ENCODE measurements around the gene SOHLH2.

The SOHLH2 gene

DNA sequence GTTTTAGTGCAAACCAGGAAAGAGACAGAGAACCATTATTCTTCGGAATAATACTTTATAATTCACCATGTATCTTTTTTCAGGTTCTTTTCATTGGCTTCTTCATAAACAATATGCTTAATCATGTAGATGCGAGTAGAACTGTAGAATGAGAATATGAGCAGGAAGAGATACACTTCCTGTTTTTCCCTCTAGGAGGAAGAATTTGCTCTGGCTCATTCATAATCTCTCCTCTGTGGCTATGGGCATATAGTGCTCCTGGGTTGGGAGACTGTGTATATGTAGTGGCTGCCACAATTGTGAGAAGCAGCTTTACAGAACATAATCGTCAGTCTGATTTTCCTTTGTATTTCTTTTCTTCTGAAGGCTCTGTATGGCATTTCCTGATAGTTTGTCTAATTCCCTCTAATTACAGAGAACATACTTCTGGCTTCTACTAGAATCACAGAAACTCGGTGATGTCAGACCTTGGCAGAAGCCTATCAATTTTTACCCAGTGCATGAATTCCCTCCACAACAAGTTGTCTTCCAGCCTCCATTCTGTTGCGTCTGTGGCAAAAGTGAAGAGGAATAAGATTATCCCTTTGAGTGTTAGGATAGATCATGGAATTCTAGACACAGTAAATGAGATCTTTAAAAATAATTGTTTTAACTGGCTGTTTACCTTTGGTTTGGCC is 80.3 kb downstream of the SOHLH2 start:
- in situ Hi-C loops (cut with MboI; ENCODE audit: low sequenced_read_pairs), result no loop called here

DNA sequence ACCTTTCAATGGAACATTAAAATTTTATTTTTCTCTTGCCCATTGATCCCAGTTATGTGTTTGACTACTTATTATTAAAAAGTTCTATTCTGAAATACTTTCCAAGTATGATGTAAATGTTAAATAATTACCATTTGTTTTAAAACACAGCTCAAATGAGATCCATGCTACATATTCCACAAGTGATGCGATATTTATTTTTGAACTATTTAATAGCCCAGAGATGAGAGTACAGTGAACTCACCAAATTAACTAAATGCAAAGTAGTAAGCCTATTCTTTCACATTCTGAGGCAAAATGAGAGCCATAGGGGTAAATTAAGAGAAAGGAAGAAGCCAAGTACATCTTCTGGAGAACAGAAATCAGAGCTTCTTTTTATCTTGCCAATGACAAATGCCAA is 82.0 kb downstream of the SOHLH2 start:
- in situ Hi-C loops (cut with MboI; ENCODE audit: low sequenced_read_pairs), result no loop called here

DNA sequence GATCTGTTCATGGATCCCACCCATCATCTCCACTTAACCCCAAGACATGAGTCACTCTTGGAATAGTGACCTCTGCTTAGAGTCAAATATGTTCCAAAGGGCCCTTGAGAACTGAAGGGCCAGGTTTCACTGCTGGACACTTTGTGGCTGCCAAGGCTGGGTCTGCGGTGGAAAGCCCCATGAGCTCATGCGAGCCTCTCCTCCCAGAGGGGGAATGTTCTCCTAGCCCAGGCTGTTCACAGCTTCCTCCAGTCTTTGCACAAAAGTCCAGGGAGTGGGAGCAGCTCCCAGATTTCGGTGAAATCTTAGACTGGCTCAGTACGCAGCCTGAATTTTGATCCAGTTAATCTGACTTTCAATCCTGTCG is 82.4 kb downstream of the SOHLH2 start:
- in situ Hi-C loops (cut with MboI; ENCODE audit: low sequenced_read_pairs), result no loop called here

DNA sequence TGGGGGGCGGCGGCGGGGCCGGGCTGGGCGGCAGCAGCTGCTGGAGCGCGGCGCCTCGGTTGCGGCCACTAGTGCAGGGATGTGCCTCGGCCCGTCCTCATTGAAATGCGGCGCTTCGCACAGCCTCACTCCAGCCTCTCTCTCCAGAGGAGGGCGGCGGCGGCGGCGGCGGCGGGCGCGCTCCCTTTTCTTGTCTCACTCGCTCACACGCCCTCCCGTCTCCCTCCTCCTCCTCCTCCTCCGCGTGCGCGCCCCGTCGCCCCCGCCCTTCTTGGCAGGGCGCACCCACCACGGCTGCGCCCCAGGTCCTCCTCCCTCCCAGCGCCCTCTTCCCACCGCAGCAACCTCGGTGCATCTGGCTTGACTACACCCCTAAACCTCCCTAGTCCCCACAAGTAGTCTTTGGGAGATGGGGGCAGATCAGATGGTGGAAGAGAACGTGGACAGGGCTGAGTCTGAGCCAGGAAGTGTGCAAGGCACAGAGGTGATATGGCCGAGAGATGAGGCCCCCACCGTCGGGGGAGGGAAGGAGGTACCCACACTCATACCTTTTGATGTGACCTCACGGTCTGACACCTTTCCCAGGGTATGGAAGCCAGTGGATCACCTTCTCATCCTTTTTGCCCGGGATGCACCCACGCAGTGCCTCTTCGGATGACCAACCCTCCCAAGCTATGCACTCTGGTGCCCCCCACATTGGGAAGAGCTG is 83.0 kb downstream of the SOHLH2 start, which contains the start of gene DCLK1:
TSS of gene DCLK1 (minus strand) at position 161 of the 709 bp plus-strand sequence.
- in situ Hi-C loops (cut with MboI; ENCODE audit: low sequenced_read_pairs), result no loop called here

DNA sequence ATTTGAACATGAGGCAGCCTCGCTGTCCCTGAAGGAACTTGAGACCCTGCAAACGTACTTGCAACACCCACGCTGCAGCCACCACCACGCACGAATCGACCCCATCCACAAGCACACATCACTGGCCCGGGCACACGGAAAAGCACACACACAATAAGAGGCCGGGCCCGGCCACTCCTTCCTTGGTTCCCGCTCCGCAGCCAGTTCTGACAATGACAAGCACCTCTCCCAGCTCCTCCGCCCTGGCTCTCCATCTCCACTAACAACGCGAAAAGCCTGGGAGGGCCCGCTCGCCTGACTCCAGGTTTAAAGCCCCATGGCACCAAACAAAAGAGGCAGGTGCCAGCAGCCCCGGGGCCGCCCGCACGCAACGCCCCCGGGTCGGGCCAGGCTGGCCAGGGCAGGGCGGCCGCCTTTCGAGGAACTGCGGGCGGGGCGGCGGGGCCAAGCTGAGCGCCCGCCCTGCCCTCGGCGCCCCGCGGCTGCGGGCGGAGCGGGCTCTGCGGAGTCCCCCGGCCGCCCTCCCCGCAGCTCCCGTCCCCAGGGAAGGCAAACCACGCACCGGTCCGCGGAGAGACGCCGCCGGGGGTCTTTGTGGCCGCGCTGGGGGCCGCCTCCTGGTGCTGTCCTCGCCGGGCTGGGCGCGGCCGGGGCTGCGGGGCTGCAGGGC is 83.7 kb downstream of the SOHLH2 start:
- in situ Hi-C loops (cut with MboI; ENCODE audit: low sequenced_read_pairs), result no loop called here

DNA sequence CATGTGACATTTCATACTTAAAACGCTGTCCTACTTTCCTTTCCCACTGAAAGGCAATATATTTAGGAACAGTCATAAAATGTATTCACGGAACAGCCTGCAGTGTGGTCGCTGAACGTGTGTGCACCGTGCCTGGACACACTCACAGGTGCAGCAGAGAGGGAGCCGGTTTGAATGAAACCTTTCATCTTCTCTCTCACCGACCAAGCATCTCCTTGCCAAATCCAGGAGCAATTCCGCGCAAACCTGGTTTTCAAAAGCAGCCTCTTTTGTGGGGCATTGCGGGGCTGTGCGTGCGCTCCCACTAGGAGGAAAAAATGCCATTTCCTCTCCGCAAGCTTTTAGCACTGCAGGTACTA is 84.2 kb downstream of the SOHLH2 start:
- in situ Hi-C loops (cut with MboI; ENCODE audit: low sequenced_read_pairs), result no loop called here

DNA sequence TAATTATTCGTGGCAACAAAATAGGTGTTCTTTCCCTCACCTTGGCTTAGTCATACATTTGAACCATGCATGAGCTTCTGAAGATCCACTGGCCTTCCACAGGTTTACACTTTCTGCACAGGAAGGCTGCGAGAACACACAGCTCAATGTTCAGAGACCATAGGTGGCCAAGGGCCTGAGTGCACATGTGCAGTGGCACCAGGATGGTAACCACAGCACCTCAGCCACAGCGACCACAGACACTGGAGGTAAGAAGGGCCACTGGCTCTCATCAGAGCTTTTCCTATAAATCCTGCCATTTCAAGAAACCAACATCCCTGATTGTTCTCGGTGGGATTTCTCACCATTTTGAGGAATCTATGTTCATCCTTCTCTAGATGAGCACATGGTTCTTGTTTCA is 84.8 kb downstream of the SOHLH2 start:
- in situ Hi-C loops (cut with MboI; ENCODE audit: low sequenced_read_pairs), result no loop called here

DNA sequence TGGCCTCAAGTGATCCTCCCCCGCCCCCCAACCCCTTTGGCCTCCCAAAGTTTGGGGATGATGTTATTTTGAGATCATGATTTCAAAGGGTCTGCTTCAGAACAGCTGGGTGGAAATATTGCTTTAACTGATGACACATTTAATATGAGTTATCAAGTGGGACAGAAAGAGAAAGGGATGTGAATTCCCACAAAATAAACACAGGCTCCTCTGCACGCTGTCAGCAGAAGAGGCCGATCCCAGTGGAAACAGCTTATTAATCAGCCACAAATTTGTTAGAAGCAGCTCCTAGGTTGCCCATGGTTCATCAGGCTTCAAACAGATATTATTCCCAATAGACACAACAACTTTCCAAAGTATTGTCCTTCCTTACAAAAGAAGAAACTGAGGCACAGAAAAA is 87.9 kb downstream of the SOHLH2 start:
- in situ Hi-C loops (cut with MboI; ENCODE audit: low sequenced_read_pairs), result no loop called here

DNA sequence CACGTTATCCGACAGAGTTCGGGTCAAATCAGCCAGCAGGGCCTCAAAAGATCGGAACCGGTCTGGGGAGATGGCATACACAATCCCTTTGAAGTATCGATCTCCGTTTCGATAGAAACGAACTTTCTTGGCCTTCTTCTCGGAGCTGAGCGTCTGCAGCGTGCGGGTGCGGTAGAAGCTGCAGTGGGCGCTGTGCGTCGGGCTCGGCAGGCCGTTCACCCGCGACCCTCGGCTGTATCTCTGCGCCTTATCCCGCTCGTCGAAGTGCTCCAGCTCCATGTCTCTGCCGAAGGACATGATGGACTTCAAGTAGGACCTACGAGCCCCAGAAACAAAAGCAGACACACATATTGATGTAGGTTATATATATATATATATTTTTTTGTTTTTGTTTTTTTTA is 88.5 kb downstream of the SOHLH2 start:
- in situ Hi-C loops (cut with MboI; ENCODE audit: low sequenced_read_pairs), result no loop called here

DNA sequence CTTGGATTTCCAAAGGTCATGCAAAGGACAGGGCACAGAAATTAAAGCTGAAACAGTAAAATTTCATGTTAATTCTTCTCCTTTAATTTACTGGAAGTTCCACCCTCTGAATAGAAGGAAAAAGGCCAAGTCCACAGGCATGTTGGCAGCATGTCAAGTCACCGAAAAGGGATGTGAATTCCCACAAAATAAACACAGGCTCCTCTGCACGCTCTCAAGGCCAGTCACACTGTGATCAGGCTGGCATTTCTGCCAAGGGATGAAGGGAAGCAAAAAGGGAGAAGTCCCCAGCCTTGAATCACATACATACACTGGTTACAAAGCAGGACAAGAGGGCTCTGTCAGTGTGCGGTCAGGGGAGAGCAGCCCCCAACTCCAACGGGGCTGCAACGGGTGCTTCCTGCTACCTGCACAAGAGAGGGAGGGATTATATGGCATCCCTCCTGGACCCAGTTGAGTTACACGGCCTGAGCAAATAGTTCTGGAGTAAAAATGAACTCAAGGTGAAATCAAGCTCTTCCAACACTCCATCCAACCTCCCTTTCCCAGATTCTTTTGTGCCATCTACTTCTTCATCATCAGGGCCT is 90.0 kb downstream of the SOHLH2 start:
- in situ Hi-C loops (cut with MboI; ENCODE audit: low sequenced_read_pairs), result no loop called here

Data from HL-60/S4 (cell line).